ENCODE results near the gene PPP1R9B. TPM values are rescaled to one million over a fixed set of nuclear protein-coding genes. Genes with fewer than 3 reads are reported as not detected.

PPP1R9B gene
- total RNA-seq, 1 experiment from 2014 or later: 34.8 TPM

- peak; percentile 22 for DNase-seq (ENCODE audit: unreplicated experiment)
- peaks cover 53% of the 10 kb centered on the region for H3K36me3 Mint-ChIP-seq (ENCODE audit: insufficient read depth, unreplicated experiment)
- CTCF ChIA-PET: interaction anchor here (0.6 to 5.6 kb wide), 43 partner anchors 9 to 221 kb away, joined by 3 to 79 read pairs (median 5); partner anchors contain the start of genes ITGA3, PPP1R9B and SGCA
- H3K27ac Mint-ChIP-seq (ENCODE audit: low read depth, unreplicated experiment): peak overlapping the region; percentile 82
- H3K4me3 Mint-ChIP-seq (ENCODE audit: unreplicated experiment): no peak overlapping the region
- POLR2A ChIA-PET: interaction anchor here (0.6 to 6.2 kb wide), 20 partner anchors 14 to 305 kb away, joined by 3 to 77 read pairs (median 6); partner anchors contain the start of genes ITGA3, KAT7 and PPP1R9B
- no peak for TF ChIP-seq CTCF (IDR thresholded peaks at IDR 0.05; ENCODE audit: unreplicated experiment)
- BruUV-seq (replicated peaks): no TSS peak
- H3K4me1 Mint-ChIP-seq (ENCODE audit: insufficient read depth, unreplicated experiment): peaks cover 24% of the 10 kb centered on the region
- H3K27me3 Mint-ChIP-seq (ENCODE audit: insufficient read depth, unreplicated experiment): no peaks in the 10 kb centered on the region
- H3K9me3 Mint-ChIP-seq (ENCODE audit: unreplicated experiment): no peaks in the 10 kb centered on the region
- intact Hi-C loops (cut with micrococcal nuclease): loop anchor here (1.0 to 2.0 kb wide), 2 partner anchors 67 kb away; no protein-coding TSS in a partner anchor
Measured at GRCh38 chr17:50093807-50094206, 56.7 kb downstream of the PPP1R9B start.

GRCh38 chr17:50093246-50093645 lies 57.2 kb downstream of the PPP1R9B start:
- H3K27me3 Mint-ChIP-seq (ENCODE audit: insufficient read depth, unreplicated experiment): no peaks in the 10 kb centered on the region
- intact Hi-C loops (cut with micrococcal nuclease): no loop called here
- peaks cover 24% of the 10 kb centered on the region for H3K4me1 Mint-ChIP-seq (ENCODE audit: insufficient read depth, unreplicated experiment)
- DNase-seq (ENCODE audit: unreplicated experiment): peak; percentile 23
- TF ChIP-seq CTCF (IDR thresholded peaks at IDR 0.05; ENCODE audit: unreplicated experiment): no peak
- H3K36me3 Mint-ChIP-seq (ENCODE audit: insufficient read depth, unreplicated experiment): peaks cover 53% of the 10 kb centered on the region
- ChIA-PET CTCF (interaction anchor here (0.6 to 5.6 kb wide), 22 partner anchors 9 to 259 kb away, joined by 3 to 79 read pairs (median 8); partner anchors contain the start of genes DLX3 and ITGA3), POLR2A (interaction anchor here (0.6 to 6.2 kb wide), 15 partner anchors 12 to 223 kb away, joined by 3 to 77 read pairs (median 9); partner anchors contain the start of gene ITGA3)
- H3K9me3 Mint-ChIP-seq (ENCODE audit: unreplicated experiment): no peaks in the 10 kb centered on the region
- no peak overlapping the region for H3K4me3 Mint-ChIP-seq (ENCODE audit: unreplicated experiment)
- H3K27ac Mint-ChIP-seq (ENCODE audit: low read depth, unreplicated experiment): peak overlapping the region; percentile 74
- BruUV-seq (replicated peaks): no TSS peak

GRCh38 chr17:50091918-50092285 lies 58.6 kb downstream of the PPP1R9B start:
- Mint-ChIP-seq H3K4me1 (ENCODE audit: insufficient read depth, unreplicated experiment) (peaks cover 24% of the 10 kb centered on the region), H3K4me3 (ENCODE audit: unreplicated experiment) (no peak overlapping the region)

More at GRCh38 chr17:50091918-50092285, 58.6 kb downstream of the PPP1R9B start:
- peaks cover 64% of the 10 kb centered on the region for H3K36me3 Mint-ChIP-seq (ENCODE audit: insufficient read depth, unreplicated experiment)
- intact Hi-C loops (cut with micrococcal nuclease): no loop called here
- H3K27ac Mint-ChIP-seq (ENCODE audit: low read depth, unreplicated experiment): peak overlapping the region; percentile 27
- H3K27me3 Mint-ChIP-seq (ENCODE audit: insufficient read depth, unreplicated experiment): no peaks in the 10 kb centered on the region
- no peak for TF ChIP-seq CTCF (IDR thresholded peaks at IDR 0.05; ENCODE audit: unreplicated experiment)
- BruUV-seq (replicated peaks): no TSS peak
- ChIA-PET POLR2A (interaction anchor here (0.7 to 6.2 kb wide), 5 partner anchors 22 to 65 kb away, joined by 4 to 77 read pairs (median 17); partner anchors contain the start of gene ITGA3), CTCF (interaction anchor here (0.7 to 5.6 kb wide), 11 partner anchors 10 to 388 kb away, joined by 3 to 79 read pairs (median 16); no protein-coding TSS in a partner anchor)
- no peak for DNase-seq (ENCODE audit: unreplicated experiment)
- no peaks in the 10 kb centered on the region for H3K9me3 Mint-ChIP-seq (ENCODE audit: unreplicated experiment)
